ENCODE results near the gene HCN2.

- TF ChIP-seq POLR2A (IDR thresholded peaks at IDR 0.05) (no peak), CTCF (IDR thresholded peaks at IDR 0.05) (no peak), POLR2AphosphoS5 (IDR thresholded peaks at IDR 0.05) (no peak), EP300 (IDR thresholded peaks at IDR 0.05) (no peak)
Observed at GRCh38 chr19:644363-644762, 54.7 kb downstream of the HCN2 start.
